Measurements from ENCODE around the gene ZC3HAV1L.
"Not testable (repeated sequence)": the region's sequence is repeated elsewhere in the genome, so short reads cannot be mapped to it uniquely, and the experiment has no call there.

DNA sequence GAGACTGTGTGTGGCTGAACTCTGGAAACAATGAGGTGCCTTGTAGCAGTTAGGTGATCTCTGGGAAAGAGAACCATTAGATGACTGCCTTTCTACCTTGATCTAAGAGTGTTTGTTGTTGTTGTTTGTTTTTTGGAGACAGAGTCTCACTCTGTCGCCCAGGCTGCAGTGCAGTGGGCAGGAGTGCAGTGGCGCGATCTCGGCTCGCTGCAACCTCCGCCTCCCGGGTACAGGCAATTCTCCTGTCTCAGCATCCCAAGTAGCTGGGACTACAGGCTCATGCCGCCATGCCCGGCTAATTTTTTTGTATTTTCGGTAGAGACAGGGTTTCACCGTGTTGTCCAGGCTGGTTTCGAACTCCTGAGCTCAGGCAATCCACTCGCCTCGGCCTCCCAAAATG, 18.8 kb upstream of the ZC3HAV1L start:
- TF ChIP-seq, protein P1, sequence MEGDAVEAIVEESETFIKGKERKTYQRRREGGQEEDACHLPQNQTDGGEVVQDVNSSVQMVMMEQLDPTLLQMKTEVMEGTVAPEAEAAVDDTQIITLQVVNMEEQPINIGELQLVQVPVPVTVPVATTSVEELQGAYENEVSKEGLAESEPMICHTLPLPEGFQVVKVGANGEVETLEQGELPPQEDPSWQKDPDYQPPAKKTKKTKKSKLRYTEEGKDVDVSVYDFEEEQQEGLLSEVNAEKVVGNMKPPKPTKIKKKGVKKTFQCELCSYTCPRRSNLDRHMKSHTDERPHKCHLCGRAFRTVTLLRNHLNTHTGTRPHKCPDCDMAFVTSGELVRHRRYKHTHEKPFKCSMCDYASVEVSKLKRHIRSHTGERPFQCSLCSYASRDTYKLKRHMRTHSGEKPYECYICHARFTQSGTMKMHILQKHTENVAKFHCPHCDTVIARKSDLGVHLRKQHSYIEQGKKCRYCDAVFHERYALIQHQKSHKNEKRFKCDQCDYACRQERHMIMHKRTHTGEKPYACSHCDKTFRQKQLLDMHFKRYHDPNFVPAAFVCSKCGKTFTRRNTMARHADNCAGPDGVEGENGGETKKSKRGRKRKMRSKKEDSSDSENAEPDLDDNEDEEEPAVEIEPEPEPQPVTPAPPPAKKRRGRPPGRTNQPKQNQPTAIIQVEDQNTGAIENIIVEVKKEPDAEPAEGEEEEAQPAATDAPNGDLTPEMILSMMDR (IDR thresholded peaks at IDR 0.05), result not testable (repeated sequence)
- TF ChIP-seq POLR2A (IDR thresholded peaks at IDR 0.05), result not testable (repeated sequence)

All from adrenal gland (tissue), 5 donors.